Smooth muscle cell (in vitro differentiated cells): ENCODE measurements around the gene GRIK1. TPM values are rescaled to one million over a fixed set of nuclear protein-coding genes. Genes with fewer than 3 reads are reported as not detected.

Experiments used
- DNase-seq: peaks from one replicate; lab custom pipeline; 2025; ENCODE audit not compliant: unreplicated experiment; lab: John Stamatoyannopoulos, UW
- H2AFZ ChIP-seq: fragments of 200-600 bp; sonication (generic); 2 replicates; pipeline ENCODE4 v1.6.0; 2016; ENCODE audit warnings: antibody characterized with exemption, low read depth, mild to moderate bottlenecking
- H3F3A ChIP-seq: fragments of 200-600 bp; sonication (generic); 2 replicates; pipeline ENCODE4 v1.6.0; 2017; ENCODE audit warnings: antibody characterized with exemption, low read depth
- H3K27ac ChIP-seq: fragments of 200-600 bp; sonication (generic); 2 replicates; pipeline ENCODE4 v1.5.1; 2016; ENCODE audit warnings: low read depth, mild to moderate bottlenecking
- H3K27me3 ChIP-seq: fragments of 200-600 bp; sonication (generic); 2 replicates; pipeline ENCODE4 v1.6.1; 2016; ENCODE audit warnings: low read depth, mild to moderate bottlenecking
- H3K36me3 ChIP-seq: fragments of 200-600 bp; sonication (generic); 2 replicates; pipeline ENCODE4 v1.5.1; 2016; ENCODE audit warnings: low read depth
- H3K4me1 ChIP-seq: fragments of 200-600 bp; sonication (generic); 2 replicates; pipeline ENCODE4 v1.5.1; 2016; ENCODE audit warnings: low read depth
- H3K4me2 ChIP-seq: fragments of 200-600 bp; sonication (generic); 2 replicates; pipeline ENCODE4 v1.6.0; 2016; ENCODE audit warnings: mild to moderate bottlenecking
- H3K4me3 ChIP-seq: fragments of 200-600 bp; sonication (generic); 2 replicates; pipeline ENCODE4 v1.5.1; 2016; ENCODE audit warnings: mild to moderate bottlenecking
- H3K79me2 ChIP-seq: fragments of 200-600 bp; sonication (generic); 2 replicates; pipeline ENCODE4 v1.6.0; 2016; ENCODE audit warnings: low read depth, mild to moderate bottlenecking
- H3K9ac ChIP-seq: fragments of 200-600 bp; sonication (generic); 2 replicates; pipeline ENCODE4 v1.6.0; 2016; ENCODE audit warnings: low read depth
- H3K9me3 ChIP-seq: fragments of 200-600 bp; sonication (generic); replicated peaks from 2 replicates; pipeline ENCODE4 v1.5.1; 2016; ENCODE audit warnings: low read depth
- H4K20me1 ChIP-seq: fragments of 200-600 bp; sonication (generic); 2 replicates; pipeline ENCODE4 v1.6.0; 2016; ENCODE audit warnings: low read depth
- CTCF ChIP-seq: fragments of 200-600 bp; sonication (generic); IDR thresholded peaks from 2 replicates; pipeline ENCODE4 v1.5.1; 2017; ENCODE audit warnings: borderline replicate concordance, mild to moderate bottlenecking, antibody characterized with exemption; ENCODE audit not compliant: insufficient read depth, poor library complexity, severe bottlenecking
- WGBS: methylation state at CpG from one replicate; pipeline ENCODE4 v1.1.7; 2016; ENCODE audit warnings: low lambda C conversion rate; 5-methylcytosine and 5-hydroxymethylcytosine counted together
- polyA plus RNA-seq: library from polyadenylated mRNA; unstranded; fragments of >200 nt; fragmentation: Nextera tagmentation; extraction: Ambion mirVana; gene quantifications from 2 replicates; pipeline ENCODE4 v1.2.1, GENCODE V29; 2016
- total RNA-seq: library from RNA; depleted of rRNA; stranded (reverse); fragments of >200 nt; gene quantifications from 2 replicates; pipeline ENCODE4 v1.2.3, GENCODE V29; 2014

Gene GRIK1
- total and polyA plus RNA-seq, 2 experiments from 2014 or later: 0.09 TPM; not detected in 1

- Histone ChIP-seq H3K4me1 (no peaks in the 10 kb centered on the region), H4K20me1 (no peaks in the 10 kb centered on the region), H3K27ac (no peak overlapping the region), H3K79me2 (no peaks in the 10 kb centered on the region), H3K4me3 (no peak overlapping the region), H3K9me3 (no peaks in the 10 kb centered on the region), H3F3A (no peaks in the 10 kb centered on the region), H3K27me3 (no peaks in the 10 kb centered on the region), H2AFZ (no peak overlapping the region), H3K9ac (no peak overlapping the region), H3K4me2 (no peak overlapping the region), H3K36me3 (no peaks in the 10 kb centered on the region)
- no peak for DNase-seq
- WGBS: 61% methylated on average over 2 of the region's 2 CpGs
- TF ChIP-seq CTCF: no peak
These were observed 269.6 kb downstream of the GRIK1 start for GRCh38 chr21:29670228-29670627.

DNA sequence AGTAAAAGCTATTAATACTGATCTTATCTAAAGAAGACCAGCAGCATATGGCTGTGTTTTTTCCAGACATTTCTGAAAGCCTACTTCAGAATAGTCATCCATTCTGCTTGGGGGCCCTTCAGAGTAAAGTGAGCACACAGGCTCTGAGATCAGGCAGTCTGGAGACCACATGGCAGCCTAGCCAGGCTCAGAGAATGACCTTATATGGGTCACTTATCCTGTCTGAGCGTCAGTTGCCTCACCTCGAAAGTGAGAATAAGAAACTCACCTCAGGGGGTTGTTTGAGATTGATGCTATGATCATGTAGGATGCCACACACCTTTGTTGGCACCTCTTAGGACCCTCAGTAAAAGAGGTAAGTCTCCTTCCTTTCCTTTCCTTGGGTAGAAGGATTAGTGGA, 270.4 kb downstream of the GRIK1 start:
- no peak for TF ChIP-seq CTCF
- no peaks in the 10 kb centered on the region for H3K79me2 ChIP-seq
- H4K20me1 ChIP-seq: no peaks in the 10 kb centered on the region
- no peaks in the 10 kb centered on the region for H3K36me3 ChIP-seq
- H3F3A ChIP-seq: no peaks in the 10 kb centered on the region
- H3K27me3 ChIP-seq: no peaks in the 10 kb centered on the region
- H3K9ac ChIP-seq: no peak overlapping the region
- WGBS: 84% methylated on average over 2 of the region's 2 CpGs
- no peaks in the 10 kb centered on the region for H3K4me1 ChIP-seq
- no peak for DNase-seq
- H3K4me2 ChIP-seq: no peak overlapping the region
- no peak overlapping the region for H3K27ac ChIP-seq
- H3K4me3 ChIP-seq: no peak overlapping the region
- no peaks in the 10 kb centered on the region for H3K9me3 ChIP-seq
- H2AFZ ChIP-seq: no peak overlapping the region

DNA sequence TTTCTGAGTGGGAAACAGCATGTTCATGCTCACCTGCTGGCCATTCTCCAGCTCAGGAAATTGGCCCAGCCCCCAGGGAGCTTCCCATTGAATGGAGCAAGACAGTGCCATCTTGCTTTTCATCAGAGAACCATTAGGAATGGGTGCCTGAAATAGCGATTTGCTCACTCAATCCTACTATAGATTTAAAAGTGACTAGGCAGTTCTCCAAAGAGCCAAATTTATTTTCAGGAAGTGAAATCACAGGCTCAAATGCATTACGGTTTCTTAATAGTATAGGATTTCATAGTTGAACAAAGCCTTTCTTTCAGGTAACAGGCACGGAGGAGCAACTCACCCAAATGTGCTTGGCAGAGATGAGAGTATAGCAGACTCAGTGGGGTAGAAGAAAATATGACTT, 272.1 kb downstream of the GRIK1 start:
- H3K9ac ChIP-seq: no peak overlapping the region
- no peaks in the 10 kb centered on the region for H3F3A ChIP-seq
- no peak overlapping the region for H3K27ac ChIP-seq
- 97% methylated on average over 3 of the region's 3 CpGs for WGBS
- H2AFZ ChIP-seq: no peak overlapping the region
- H4K20me1 ChIP-seq: no peaks in the 10 kb centered on the region
- H3K36me3 ChIP-seq: no peaks in the 10 kb centered on the region
- H3K4me1 ChIP-seq: no peaks in the 10 kb centered on the region
- H3K9me3 ChIP-seq: no peaks in the 10 kb centered on the region
- no peak for DNase-seq
- no peak for TF ChIP-seq CTCF
- H3K27me3 ChIP-seq: no peaks in the 10 kb centered on the region
- no peak overlapping the region for H3K4me3 ChIP-seq
- no peak overlapping the region for H3K4me2 ChIP-seq
- no peaks in the 10 kb centered on the region for H3K79me2 ChIP-seq

DNA sequence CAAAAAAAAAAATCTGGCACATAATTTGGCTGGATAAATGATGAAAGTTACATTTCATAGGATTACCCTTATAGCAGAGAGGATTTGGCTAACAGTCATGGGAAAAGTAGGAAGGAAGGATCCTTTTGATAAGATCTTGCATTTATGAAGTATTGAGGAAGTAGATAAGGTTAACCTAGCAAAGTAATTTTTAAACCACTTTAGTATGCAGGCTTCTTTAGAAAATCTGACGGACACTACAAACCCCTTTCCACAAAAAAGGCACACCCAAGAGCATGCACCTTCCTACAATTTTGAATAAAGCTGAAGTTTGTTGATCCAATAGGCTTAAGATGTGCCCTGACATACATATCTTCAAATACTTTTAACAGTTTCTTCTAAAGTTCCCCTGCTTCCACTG, 275.2 kb downstream of the GRIK1 start:
- DNase-seq: no peak
- H3K36me3 ChIP-seq: no peaks in the 10 kb centered on the region
- no peaks in the 10 kb centered on the region for H4K20me1 ChIP-seq
- H3K4me3 ChIP-seq: no peak overlapping the region
- H3F3A ChIP-seq: no peaks in the 10 kb centered on the region
- H3K27ac ChIP-seq: no peak overlapping the region
- no peak overlapping the region for H3K4me2 ChIP-seq
- no peak for TF ChIP-seq CTCF
- H3K9me3 ChIP-seq: no peaks in the 10 kb centered on the region
- no peaks in the 10 kb centered on the region for H3K4me1 ChIP-seq
- no peaks in the 10 kb centered on the region for H3K27me3 ChIP-seq
- WGBS: 86% methylated on average over 1 of the region's 1 CpG
- H3K79me2 ChIP-seq: no peaks in the 10 kb centered on the region
- no peak overlapping the region for H3K9ac ChIP-seq
- no peak overlapping the region for H2AFZ ChIP-seq
